Liver (tissue), 9 donors: ENCODE results near the gene TAS2R20. TPM values are rescaled to one million over a fixed set of nuclear protein-coding genes. Genes with fewer than 3 reads are reported as not detected.

Experiments
- DNase-seq: peaks from one replicate; pipeline ENCODE4 v3.0.0-alpha.2; 2017; ENCODE audit warnings: low spot score
- H3K27ac ChIP-seq, 2 donors: one replicate each; pipeline ENCODE4 v1.7.0; 2013; ENCODE audit warnings: inconsistent platforms in 2 of 2, low read length in 2 of 2, control low read depth in 1 of 2, low read depth in 1 of 2, mild to moderate bottlenecking in 1 of 2
- H3K27me3 ChIP-seq, 4 donors: one replicate each; pipeline versions ENCODE4 v1.6.1 to v1.7.0; 2013; ENCODE audit warnings: low read length in 3 of 4, inconsistent platforms in 1 of 4, mild to moderate bottlenecking in 1 of 4, moderate library complexity in 1 of 4; ENCODE audit not compliant: control insufficient read depth in 4 of 4, insufficient read depth in 4 of 4
- H3K36me3 ChIP-seq, 4 donors: one replicate each; pipeline versions ENCODE4 v1.6.1 to v1.7.0; 2013; ENCODE audit warnings: low read length in 3 of 4, mild to moderate bottlenecking in 3 of 4, low read depth in 1 of 4, moderate library complexity in 1 of 4; ENCODE audit not compliant: control insufficient read depth in 4 of 4, insufficient read depth in 3 of 4
- H3K4me1 ChIP-seq, 4 donors: one replicate each; pipeline versions ENCODE4 v1.6.1 to v1.7.0; 2013; ENCODE audit warnings: low read length in 3 of 4, mild to moderate bottlenecking in 3 of 4, moderate library complexity in 1 of 4; ENCODE audit not compliant: control insufficient read depth in 4 of 4, insufficient read depth in 4 of 4
- H3K4me3 ChIP-seq, 3 donors: one replicate each; pipeline versions ENCODE4 v1.6.1 to v1.7.0; 2013; ENCODE audit warnings: low read length in 3 of 3, control low read depth in 1 of 3, low read depth in 1 of 3, mild to moderate bottlenecking in 1 of 3
- H3K9ac ChIP-seq, 2 donors: one replicate each; pipeline ENCODE4 v1.7.0; 2013; ENCODE audit warnings: low read length in 2 of 2, mild to moderate bottlenecking in 2 of 2, moderate library complexity in 2 of 2, control low read depth in 1 of 2, low read depth in 1 of 2
- H3K9me3 ChIP-seq, 4 donors: one replicate each; pipeline versions ENCODE4 v1.6.1 to v1.7.0; 2013; ENCODE audit warnings: low read length in 3 of 4; ENCODE audit not compliant: control insufficient read depth in 4 of 4
- ATF3 ChIP-seq: IDR thresholded peaks from 2 replicates; pipeline ENCODE4 v1.6.1; 2016; ENCODE audit warnings: antibody characterized with exemption
- CTCF ChIP-seq: fragments of 150-350 bp; IDR thresholded peaks from 2 replicates; pipeline ENCODE4 v1.5.1; 2017; ENCODE audit warnings: improper control_type of control experiment, low read depth, low read length; ENCODE audit not compliant: missing input control
- EGR1 ChIP-seq, 2 donors: IDR thresholded peaks; 2 replicates each; pipeline ENCODE4 v1.6.1; 2016 to 2018; ENCODE audit warnings: antibody characterized with exemption in 2 of 2, low read depth in 2 of 2
- FOXA1 ChIP-seq: IDR thresholded peaks from 2 replicates; pipeline ENCODE4 v1.6.1; 2016; ENCODE audit warnings: antibody characterized with exemption
- FOXA2 ChIP-seq: IDR thresholded peaks from 2 replicates; pipeline ENCODE4 v1.6.1; 2016; ENCODE audit warnings: antibody characterized with exemption
- GABPA ChIP-seq, 2 donors: IDR thresholded peaks in 1 of 2; conservative IDR thresholded peaks in 1 of 2; 2 replicates each; pipeline ENCODE4 v1.6.1; 2016; ENCODE audit warnings: antibody characterized with exemption in 2 of 2, mild to moderate bottlenecking in 1 of 2, moderate library complexity in 1 of 2
- HNF4A ChIP-seq, 2 donors: conservative IDR thresholded peaks; 2 replicates each; pipeline ENCODE4 v1.6.1; 2016; ENCODE audit warnings: antibody characterized with exemption in 2 of 2, mild to moderate bottlenecking in 2 of 2
- HNF4G ChIP-seq: IDR thresholded peaks from 2 replicates; pipeline ENCODE4 v1.6.1; 2016; ENCODE audit warnings: antibody characterized with exemption
- JUND ChIP-seq, 2 donors: IDR thresholded peaks; 2 replicates each; pipeline ENCODE4 v1.6.1; 2016; ENCODE audit warnings: antibody characterized with exemption in 2 of 2
- MAX ChIP-seq: IDR thresholded peaks from 2 replicates; pipeline ENCODE4 v1.6.1; 2016; ENCODE audit warnings: antibody characterized with exemption
- NR2F2 ChIP-seq: IDR thresholded peaks from 2 replicates; pipeline ENCODE4 v1.6.1; 2016; ENCODE audit warnings: antibody characterized with exemption
- RAD21 ChIP-seq, 2 donors: IDR thresholded peaks; 2 replicates each; pipeline ENCODE4 v1.6.1; 2016; ENCODE audit warnings: antibody characterized with exemption in 2 of 2, mild to moderate bottlenecking in 2 of 2
- REST ChIP-seq: IDR thresholded peaks from 2 replicates; pipeline ENCODE4 v1.6.1; 2016; ENCODE audit warnings: antibody characterized with exemption, mild to moderate bottlenecking
- RXRA ChIP-seq, 2 donors: IDR thresholded peaks; 2 replicates each; pipeline ENCODE4 v1.6.1; 2017 to 2018; ENCODE audit warnings: antibody characterized with exemption in 2 of 2, mild to moderate bottlenecking in 1 of 2
- SP1 ChIP-seq: IDR thresholded peaks from 2 replicates; pipeline ENCODE4 v1.6.1; 2018; ENCODE audit warnings: antibody characterized with exemption, mild to moderate bottlenecking
- TAF1 ChIP-seq: conservative IDR thresholded peaks from 2 replicates; pipeline ENCODE4 v1.6.1; 2016; ENCODE audit warnings: antibody characterized with exemption, mild to moderate bottlenecking
- YY1 ChIP-seq: IDR thresholded peaks from 2 replicates; pipeline ENCODE4 v1.6.1; 2016; ENCODE audit warnings: antibody characterized with exemption, mild to moderate bottlenecking
- ZBTB33 ChIP-seq: IDR thresholded peaks from 2 replicates; pipeline ENCODE4 v1.6.1; 2016; ENCODE audit warnings: antibody characterized with exemption
- WGBS: extraction: QIAGEN DNeasy Blood & Tissue Kit; methylation state at CpG from one replicate; pipeline ENCODE4 v1.1.7; 2013; 5-methylcytosine and 5-hydroxymethylcytosine counted together
- polyA plus RNA-seq, 2 donors: library from polyadenylated mRNA; stranded (reverse) in 1 of 2; unstranded in 1 of 2; fragments of 200-250 nt in 1 of 2; fragments of >200 nt in 1 of 2; fragmentation: Nextera tagmentation in 1 of 2; extraction: Ambion mirVana in 1 of 2; gene quantifications; one replicate each; pipeline versions ENCODE4 v1.2.1 to v1.2.3, GENCODE V29; 2013 to 2015
- total RNA-seq, 2 donors: library from RNA; depleted of rRNA; stranded (reverse); fragments of >200 nt; gene quantifications; one replicate each; pipeline ENCODE4 v1.2.3, GENCODE V29; 2014
- donor health status: healthy.
- donor health status: healthy.
- donor health status: healthy.
- donor health status: healthy.
- donor health status: healthy.

The TAS2R20 gene
- total and polyA plus RNA-seq, 4 donors: 0.03 to 5.9 (median 0.92) TPM

- H3K4me3 ChIP-seq: no peak overlapping the region
- no peak overlapping the region for H3K9ac ChIP-seq
- WGBS: 90% methylated on average over 5 of the region's 5 CpGs
- H3K36me3 ChIP-seq: no peaks in the 10 kb centered on the region
- no peak for TF ChIP-seq RAD21 (IDR thresholded peaks at IDR 0.05)
- TF ChIP-seq ZBTB33: no peak
- no peak for TF ChIP-seq FOXA2
- TF ChIP-seq TAF1: no peak
- TF ChIP-seq EGR1 (IDR thresholded peaks at IDR 0.05; ENCODE audit: low read depth in 2 of 2): no peak
- TF ChIP-seq SP1: no peak
- no peak for TF ChIP-seq RXRA (IDR thresholded peaks at IDR 0.05)
- no peak for TF ChIP-seq ATF3
- no peak for TF ChIP-seq HNF4A (conservative IDR thresholded peaks at IDR 0.05)
- TF ChIP-seq YY1: no peak
- no peak for TF ChIP-seq FOXA1
- no peak for TF ChIP-seq MAX
- no peak for TF ChIP-seq HNF4G
- TF ChIP-seq NR2F2: no peak
- no peak for TF ChIP-seq GABPA (IDR thresholded peaks at IDR 0.05 in 1 of 2, conservative IDR thresholded peaks at IDR 0.05 in 1 of 2)
- no peak for TF ChIP-seq REST
- no peak for TF ChIP-seq CTCF
- no peak for DNase-seq
- H3K27me3 ChIP-seq: no peaks in the 10 kb centered on the region
- H3K9me3 ChIP-seq: no peaks in the 10 kb centered on the region
- H3K27ac ChIP-seq: no peak overlapping the region
- H3K4me1 ChIP-seq: no peaks in the 10 kb centered on the region
Observed at GRCh38 chr12:10982244-10982643, 15.9 kb downstream of the TAS2R20 start.

GRCh38 chr12:10974965-10975364 is 23.1 kb downstream of the TAS2R20 start:
- no peak for TF ChIP-seq ATF3
- no peak for TF ChIP-seq FOXA2
- no peak for TF ChIP-seq YY1
- no peak for TF ChIP-seq ZBTB33
- no peak for TF ChIP-seq HNF4G
- no peak for TF ChIP-seq JUND (IDR thresholded peaks at IDR 0.05)
- Histone ChIP-seq H3K27me3 (no peaks in the 10 kb centered on the region), H3K27ac (no peak overlapping the region), H3K4me1 (no peaks in the 10 kb centered on the region), H3K36me3 (no peaks in the 10 kb centered on the region), H3K9ac (no peak overlapping the region), H3K4me3 (no peak overlapping the region), H3K9me3 (no peaks in the 10 kb centered on the region)
- WGBS: 93% methylated on average over 3 of the region's 3 CpGs
- no peak for DNase-seq
